ENCODE measurements around the gene AOPEP.

DNA sequence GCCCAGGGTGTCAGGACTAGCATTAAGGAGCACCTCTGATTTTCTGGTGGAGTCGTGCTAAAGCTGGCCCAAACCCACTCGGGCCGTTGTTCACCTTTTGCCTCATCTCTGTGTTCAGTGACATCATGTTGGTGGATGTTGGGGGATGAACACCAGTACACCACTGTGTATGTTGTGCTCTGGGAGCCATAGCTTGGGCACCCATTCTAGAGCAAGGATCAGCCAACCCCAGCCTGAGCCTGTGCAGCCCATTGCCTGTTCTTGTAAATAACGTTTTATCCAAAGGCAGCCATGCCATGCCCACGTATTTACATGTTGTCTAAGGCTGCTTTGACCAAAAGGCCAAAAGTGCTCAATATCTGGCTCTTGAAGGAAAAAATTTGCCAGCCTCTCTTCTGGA, 345.4 kb downstream of the AOPEP start:
- TF ChIP-seq, protein P1, sequence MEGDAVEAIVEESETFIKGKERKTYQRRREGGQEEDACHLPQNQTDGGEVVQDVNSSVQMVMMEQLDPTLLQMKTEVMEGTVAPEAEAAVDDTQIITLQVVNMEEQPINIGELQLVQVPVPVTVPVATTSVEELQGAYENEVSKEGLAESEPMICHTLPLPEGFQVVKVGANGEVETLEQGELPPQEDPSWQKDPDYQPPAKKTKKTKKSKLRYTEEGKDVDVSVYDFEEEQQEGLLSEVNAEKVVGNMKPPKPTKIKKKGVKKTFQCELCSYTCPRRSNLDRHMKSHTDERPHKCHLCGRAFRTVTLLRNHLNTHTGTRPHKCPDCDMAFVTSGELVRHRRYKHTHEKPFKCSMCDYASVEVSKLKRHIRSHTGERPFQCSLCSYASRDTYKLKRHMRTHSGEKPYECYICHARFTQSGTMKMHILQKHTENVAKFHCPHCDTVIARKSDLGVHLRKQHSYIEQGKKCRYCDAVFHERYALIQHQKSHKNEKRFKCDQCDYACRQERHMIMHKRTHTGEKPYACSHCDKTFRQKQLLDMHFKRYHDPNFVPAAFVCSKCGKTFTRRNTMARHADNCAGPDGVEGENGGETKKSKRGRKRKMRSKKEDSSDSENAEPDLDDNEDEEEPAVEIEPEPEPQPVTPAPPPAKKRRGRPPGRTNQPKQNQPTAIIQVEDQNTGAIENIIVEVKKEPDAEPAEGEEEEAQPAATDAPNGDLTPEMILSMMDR (IDR thresholded peaks at IDR 0.05 in 4 of 5, conservative IDR thresholded peaks at IDR 0.05 in 1 of 5): no peak
- TF ChIP-seq POLR2A (IDR thresholded peaks at IDR 0.05): no peak
